ENCODE results near the gene FYB1.

DNA sequence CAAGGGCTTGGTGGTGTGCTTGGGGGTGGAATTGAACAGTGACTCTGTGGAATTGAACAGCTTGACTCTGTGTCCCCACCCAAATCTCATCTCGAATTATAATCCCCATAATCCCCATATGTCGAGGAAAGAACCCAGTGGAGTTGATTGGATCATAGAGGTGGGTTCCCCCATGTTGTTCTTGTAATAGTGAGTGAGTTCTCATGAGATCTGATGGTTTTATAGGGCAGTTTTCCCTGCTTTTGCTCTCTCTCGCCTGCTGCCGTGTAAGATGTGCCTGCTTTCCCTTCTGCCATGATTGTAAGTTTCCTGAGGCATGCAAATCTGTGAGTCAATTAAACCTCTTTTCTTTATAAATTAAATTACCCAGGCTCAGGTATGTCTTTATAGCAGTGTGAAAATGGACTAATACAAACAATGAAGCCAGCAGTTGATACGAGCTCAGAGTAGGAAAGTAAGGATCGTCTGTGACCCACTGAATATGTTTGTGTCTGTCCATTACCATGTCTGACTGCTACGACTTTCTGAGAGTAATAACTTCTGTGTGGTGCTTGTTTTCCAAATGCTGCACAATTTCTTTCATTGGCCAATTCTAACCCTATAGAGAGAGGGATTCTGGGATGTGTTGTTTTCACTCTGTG is 127.3 kb downstream of the FYB1 start:
- TF ChIP-seq POLR2AphosphoS5 (IDR thresholded peaks at IDR 0.05; ENCODE audit: low read depth, low read length) (no peak), POLR2A (IDR thresholded peaks at IDR 0.05; ENCODE audit: borderline replicate concordance, extremely low read depth, insufficient read depth, insufficient read length) (no peak), YY1 (IDR thresholded peaks at IDR 0.05; ENCODE audit: extremely low read depth, insufficient replicate concordance, low read depth, low read length) (no peak), CEBPB (IDR thresholded peaks at IDR 0.05; ENCODE audit: low read depth) (no peak)
- TF ChIP-seq, protein P1, sequence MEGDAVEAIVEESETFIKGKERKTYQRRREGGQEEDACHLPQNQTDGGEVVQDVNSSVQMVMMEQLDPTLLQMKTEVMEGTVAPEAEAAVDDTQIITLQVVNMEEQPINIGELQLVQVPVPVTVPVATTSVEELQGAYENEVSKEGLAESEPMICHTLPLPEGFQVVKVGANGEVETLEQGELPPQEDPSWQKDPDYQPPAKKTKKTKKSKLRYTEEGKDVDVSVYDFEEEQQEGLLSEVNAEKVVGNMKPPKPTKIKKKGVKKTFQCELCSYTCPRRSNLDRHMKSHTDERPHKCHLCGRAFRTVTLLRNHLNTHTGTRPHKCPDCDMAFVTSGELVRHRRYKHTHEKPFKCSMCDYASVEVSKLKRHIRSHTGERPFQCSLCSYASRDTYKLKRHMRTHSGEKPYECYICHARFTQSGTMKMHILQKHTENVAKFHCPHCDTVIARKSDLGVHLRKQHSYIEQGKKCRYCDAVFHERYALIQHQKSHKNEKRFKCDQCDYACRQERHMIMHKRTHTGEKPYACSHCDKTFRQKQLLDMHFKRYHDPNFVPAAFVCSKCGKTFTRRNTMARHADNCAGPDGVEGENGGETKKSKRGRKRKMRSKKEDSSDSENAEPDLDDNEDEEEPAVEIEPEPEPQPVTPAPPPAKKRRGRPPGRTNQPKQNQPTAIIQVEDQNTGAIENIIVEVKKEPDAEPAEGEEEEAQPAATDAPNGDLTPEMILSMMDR (IDR thresholded peaks at IDR 0.05 in 2 of 3, conservative IDR thresholded peaks at IDR 0.05 in 1 of 3; ENCODE audit: borderline replicate concordance in 1 of 3, insufficient read depth in 1 of 3, low read depth in 2 of 3, low read length in 2 of 3) = no peak
- TF ChIP-seq, protein P2, sequence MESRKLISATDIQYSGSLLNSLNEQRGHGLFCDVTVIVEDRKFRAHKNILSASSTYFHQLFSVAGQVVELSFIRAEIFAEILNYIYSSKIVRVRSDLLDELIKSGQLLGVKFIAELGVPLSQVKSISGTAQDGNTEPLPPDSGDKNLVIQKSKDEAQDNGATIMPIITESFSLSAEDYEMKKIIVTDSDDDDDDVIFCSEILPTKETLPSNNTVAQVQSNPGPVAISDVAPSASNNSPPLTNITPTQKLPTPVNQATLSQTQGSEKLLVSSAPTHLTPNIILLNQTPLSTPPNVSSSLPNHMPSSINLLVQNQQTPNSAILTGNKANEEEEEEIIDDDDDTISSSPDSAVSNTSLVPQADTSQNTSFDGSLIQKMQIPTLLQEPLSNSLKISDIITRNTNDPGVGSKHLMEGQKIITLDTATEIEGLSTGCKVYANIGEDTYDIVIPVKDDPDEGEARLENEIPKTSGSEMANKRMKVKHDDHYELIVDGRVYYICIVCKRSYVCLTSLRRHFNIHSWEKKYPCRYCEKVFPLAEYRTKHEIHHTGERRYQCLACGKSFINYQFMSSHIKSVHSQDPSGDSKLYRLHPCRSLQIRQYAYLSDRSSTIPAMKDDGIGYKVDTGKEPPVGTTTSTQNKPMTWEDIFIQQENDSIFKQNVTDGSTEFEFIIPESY (IDR thresholded peaks at IDR 0.05; ENCODE audit: extremely low read depth, insufficient replicate concordance, low read length) = no peak

Measured in HCT116 (cell line).